Measurements from ENCODE around the gene GRHL1. TPM values are rescaled to one million over a fixed set of nuclear protein-coding genes. Genes with fewer than 3 reads are reported as not detected.

The GRHL1 gene
- total RNA-seq, 1 donor from 2014 or later: 61.6 TPM

DNA sequence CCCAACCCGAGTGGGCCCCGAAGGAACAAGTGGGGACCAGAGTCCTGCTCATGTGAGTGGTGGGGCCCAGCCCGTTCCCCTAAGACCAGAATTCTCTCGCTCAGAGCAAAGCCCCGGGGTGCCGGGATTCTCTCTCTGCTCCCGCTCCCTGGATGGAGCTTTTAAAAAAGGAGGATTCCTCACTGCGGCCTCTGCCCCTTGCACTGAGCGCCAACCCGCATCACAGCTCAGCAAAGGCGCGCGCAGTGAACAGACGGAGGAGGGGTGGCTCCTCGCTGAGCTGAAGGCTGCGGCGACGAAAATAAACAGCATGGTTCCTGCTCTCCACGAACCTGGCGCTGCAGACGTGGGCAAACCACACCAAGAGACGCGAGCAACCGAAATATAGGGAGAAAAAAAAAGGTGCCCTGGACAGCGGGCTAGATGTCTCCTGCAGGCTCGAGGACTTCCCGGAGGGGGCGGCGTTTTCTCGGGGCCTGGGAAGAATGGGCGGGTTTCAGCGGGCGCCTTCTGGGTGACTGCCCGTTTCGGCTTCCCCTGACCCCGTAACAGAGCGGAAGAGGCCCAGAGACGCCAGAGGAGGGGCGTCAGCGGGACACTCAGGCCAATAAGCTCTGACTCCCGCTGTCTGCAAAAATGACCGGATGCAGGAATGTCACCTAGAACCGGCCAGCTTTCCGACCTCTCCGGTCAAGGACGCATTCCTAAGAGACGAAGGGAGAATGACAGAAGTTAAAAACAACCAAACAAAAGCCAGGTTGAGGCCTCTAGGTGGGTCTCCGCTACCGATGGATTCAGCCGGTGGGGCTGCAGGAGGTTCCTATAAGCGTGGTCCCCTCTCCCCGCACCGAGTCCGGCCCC is 91.0 kb downstream of the GRHL1 start:
- DNase-seq (ENCODE audit: low spot score): peak; percentile 79

DNA sequence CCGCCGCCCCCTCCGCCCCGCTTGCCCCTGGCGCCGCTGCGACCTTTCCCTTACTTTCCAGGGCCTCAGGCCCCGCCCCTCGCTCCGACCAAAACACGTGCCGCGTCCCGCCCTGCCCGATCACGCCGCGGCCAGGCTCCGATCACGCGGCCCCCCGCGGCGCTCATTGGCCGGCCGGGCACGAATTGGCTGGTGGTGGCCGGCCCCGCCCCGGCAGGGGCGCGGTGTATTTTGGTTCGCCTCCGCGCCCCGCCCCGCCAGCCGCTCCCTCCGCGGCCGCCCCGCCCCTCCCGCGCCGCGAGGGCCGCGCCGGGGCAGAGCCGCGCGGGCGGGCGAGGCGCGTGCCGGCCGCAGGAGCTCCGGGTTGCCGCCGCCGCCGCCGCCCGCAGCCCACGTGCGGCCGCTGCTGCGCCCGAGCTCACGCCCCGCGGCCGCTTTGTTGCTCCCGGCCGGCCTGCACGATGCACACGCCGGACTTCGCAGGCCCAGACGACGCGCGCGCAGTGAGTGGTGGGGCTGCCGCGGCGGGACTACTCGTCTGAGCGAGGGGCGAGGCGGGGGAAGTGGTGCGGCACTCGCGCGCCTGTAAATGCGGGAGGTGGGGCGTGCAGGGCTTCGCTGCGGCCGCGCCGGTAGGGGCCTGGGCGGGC is 91.9 kb downstream of the GRHL1 start, which contains the start of gene KLF11:
KLF11 (plus strand) TSS at position 295 of the 650 bp plus-strand sequence; CDS start at position 462, 167 bp downstream.
- peak; percentile 92 for DNase-seq (ENCODE audit: low spot score)

DNA sequence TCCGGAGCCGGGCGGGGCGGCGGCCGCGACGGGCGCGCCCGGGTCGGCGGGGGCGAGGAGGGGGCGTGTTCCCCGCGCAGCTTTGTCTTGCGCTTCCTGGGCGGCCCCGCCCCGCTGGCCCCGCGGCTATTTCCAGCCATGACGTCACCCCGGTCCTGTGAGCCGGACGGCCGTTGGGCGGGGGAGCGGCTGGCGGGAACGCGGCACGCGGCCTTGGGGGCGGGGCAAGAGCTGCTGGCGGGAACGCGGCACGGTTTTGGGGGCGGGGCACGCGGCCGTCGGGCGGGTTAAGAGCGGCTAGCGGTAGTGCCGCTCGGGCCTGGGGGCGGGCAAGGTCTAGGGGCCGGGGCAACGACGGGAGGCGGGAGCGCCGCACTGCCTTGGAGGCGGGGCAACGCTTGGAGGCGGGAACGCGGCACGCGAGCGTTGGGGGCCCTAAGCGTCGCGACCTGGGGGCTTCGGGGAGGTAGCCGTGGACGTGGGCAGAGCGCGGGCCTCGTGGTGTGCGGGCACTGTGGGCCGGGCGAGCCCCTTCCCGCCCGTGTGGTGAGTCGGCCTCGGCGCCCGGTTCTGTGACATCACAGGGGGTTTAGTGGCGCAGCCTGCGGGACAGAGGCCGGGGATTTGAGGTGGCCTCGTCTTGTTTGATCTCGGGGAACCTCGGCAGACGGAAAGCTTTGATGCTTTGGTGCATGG is 92.6 kb downstream of the GRHL1 start:
- peak; percentile 98 for DNase-seq (ENCODE audit: low spot score)

DNA sequence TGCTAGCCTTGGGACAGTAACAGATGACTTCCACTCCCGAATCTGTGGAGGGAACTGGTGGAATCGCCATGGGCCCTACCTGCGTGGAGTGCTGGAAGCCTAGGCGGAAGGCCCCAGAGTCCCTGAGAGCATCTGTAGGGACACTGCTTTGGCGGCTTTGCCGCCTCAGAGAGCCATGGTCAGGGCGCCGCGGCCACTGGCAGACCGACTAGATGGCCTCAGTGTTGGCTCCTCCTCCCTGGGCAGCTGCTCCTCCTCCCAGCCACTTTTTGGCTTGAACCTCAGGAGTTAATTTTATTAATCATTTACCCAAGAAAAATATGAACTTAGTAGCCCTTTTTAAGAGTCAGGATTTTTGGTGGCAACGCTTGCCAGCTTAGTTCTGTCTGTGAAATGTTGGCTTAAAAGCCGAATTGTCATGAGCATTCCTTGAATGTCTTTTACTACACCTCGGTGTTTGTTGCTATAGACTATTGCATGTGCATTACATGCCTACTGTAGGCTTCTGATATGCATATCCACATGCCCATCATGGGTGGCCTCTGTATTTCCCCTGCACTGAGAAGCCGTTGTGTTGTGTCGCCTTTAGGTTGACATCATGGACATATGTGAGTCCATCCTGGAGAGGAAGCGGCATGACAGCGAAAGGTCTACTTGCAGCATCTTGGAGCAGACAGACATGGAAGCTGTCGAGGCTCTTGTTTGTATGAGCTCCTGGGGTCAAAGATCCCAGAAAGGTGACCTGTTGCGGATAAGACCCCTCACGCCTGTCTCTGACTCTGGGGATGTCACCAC is 94.3 kb downstream of the GRHL1 start:
- peak; percentile 45 for DNase-seq (ENCODE audit: low spot score)

DNA sequence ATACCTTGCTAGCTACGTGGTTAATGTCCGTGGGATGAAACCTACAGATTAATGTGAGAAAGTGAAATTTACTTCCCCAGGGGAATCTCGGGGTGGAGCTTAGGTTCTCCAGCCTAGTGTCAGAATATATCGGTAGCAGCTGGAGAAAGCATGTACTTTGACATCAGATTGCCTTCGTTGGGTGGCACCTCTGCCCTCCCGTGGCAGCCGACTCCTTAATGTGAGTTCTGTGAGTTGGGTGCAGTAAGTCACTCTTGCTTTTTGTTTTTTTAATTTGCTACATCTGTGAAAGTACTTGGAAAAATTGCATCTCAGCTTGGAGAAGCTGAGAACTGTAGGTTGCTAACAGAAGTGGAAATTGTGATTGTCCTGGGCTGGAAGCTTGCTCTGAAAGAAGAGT is 95.4 kb downstream of the GRHL1 start:
- no peak for DNase-seq (ENCODE audit: low spot score)

DNA sequence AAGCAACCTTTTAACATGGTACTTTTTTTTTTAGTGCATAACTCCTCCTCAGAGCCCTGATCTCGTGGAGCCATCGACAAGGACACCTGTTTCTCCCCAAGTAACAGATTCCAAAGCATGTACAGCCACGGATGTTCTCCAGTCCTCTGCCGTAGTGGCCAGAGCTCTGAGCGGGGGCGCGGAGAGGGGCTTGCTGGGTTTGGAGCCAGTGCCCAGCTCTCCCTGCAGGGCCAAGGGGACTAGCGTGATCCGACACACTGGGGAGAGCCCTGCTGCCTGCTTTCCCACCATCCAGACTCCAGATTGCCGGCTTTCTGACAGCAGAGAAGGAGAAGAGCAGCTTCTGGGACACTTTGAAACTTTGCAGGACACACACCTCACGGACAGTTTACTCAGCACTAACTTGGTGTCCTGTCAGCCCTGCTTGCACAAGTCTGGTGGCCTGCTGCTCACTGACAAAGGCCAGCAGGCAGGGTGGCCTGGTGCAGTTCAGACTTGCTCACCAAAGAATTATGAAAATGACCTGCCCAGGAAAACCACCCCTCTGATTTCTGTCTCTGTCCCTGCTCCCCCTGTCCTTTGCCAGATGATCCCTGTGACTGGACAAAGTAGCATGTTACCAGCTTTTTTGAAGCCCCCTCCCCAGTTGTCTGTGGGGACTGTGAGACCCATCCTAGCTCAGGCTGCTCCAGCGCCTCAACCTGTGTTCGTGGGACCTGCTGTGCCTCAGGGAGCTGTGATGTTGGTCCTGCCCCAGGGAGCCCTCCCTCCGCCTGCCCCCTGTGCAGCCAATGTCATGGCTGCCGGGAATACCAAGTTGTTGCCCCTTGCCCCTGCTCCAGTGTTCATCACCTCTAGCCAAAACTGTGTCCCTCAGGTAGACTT is 96.4 kb downstream of the GRHL1 start:
- no peak for DNase-seq (ENCODE audit: low spot score)

DNA sequence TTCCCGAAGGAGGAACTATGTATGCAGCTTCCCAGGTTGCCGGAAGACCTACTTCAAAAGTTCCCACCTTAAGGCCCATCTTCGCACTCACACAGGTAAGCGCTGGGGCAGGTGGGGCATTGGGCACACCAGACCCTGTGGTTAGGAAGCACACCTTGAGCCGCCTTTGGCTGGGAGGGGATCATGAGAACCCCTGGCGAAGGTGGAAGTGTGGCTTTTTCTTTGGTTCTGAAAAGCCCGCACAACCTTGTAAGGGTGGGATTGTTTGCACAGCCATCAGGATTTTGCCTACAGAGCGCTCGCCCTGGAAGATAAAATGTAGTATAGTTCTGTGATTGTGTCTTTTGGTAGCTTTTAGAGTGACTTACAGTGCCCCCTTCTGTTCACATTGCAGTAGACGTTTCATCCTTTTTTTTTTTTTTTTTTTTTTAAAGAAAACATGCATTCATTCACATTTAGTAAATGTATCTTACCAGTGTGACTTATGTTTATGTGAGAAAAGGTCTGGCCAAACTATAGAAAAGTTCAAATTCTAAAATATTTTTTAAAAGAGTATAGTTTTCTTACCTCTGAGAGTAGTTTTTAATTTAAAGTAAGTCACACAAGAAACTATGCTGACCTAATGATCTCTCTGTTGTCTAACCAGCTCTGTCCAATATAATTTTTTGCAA is 97.1 kb downstream of the GRHL1 start:
- DNase-seq (ENCODE audit: low spot score): peak; percentile 42

Other genes with a start within 250 kb of the GRHL1 start
- 41.1 TPM for gene TAF1B, start 108.2 kb upstream of the GRHL1 start, total RNA-seq
- 18.8 TPM for gene KLF11, start 91.9 kb downstream of the GRHL1 start, total RNA-seq
- gene CYS1, start 128.7 kb downstream of the GRHL1 start, total RNA-seq: 4.0 TPM
- gene RRM2, start 171.0 kb downstream of the GRHL1 start, total RNA-seq: 2.2 TPM

All from ureter (tissue), 1 donor.